ENCODE data around the gene CYCS. TPM values are rescaled to one million over a fixed set of nuclear protein-coding genes. Genes with fewer than 3 reads are reported as not detected.

CYCS gene
- total RNA-seq, 2 experiments from 2014 or later = 126 to 131 TPM

- Histone ChIP-seq H3K27me3 (ENCODE audit: control insufficient read depth in 1 of 2, insufficient read depth in 2 of 2, low read length in 2 of 2) (no peaks in the 10 kb centered on the region), H3K4me3 (ENCODE audit: low read length) (no peak overlapping the region), H3K27ac (ENCODE audit: low read depth in 1 of 2, low read length in 2 of 2) (no peak overlapping the region), H3K4me1 (ENCODE audit: insufficient read depth, low read length) (peaks cover 3% of the 10 kb centered on the region), H3K36me3 (ENCODE audit: insufficient read depth, low read length) (no peaks in the 10 kb centered on the region), H3K9me3 (ENCODE audit: control insufficient read depth in 1 of 2, insufficient read depth in 1 of 2, low read length in 2 of 2) (no peaks in the 10 kb centered on the region)
- ATAC-seq (ENCODE audit: poor library complexity) = no peak
- no peak overlapping the region for H3K27ac Mint-ChIP-seq
- no peaks in the 10 kb centered on the region for H3K4me1 Mint-ChIP-seq (ENCODE audit: low read depth)
- TF ChIP-seq, protein P1, sequence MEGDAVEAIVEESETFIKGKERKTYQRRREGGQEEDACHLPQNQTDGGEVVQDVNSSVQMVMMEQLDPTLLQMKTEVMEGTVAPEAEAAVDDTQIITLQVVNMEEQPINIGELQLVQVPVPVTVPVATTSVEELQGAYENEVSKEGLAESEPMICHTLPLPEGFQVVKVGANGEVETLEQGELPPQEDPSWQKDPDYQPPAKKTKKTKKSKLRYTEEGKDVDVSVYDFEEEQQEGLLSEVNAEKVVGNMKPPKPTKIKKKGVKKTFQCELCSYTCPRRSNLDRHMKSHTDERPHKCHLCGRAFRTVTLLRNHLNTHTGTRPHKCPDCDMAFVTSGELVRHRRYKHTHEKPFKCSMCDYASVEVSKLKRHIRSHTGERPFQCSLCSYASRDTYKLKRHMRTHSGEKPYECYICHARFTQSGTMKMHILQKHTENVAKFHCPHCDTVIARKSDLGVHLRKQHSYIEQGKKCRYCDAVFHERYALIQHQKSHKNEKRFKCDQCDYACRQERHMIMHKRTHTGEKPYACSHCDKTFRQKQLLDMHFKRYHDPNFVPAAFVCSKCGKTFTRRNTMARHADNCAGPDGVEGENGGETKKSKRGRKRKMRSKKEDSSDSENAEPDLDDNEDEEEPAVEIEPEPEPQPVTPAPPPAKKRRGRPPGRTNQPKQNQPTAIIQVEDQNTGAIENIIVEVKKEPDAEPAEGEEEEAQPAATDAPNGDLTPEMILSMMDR (IDR thresholded peaks at IDR 0.05) = no peak
- no peak overlapping the region for H3K4me3 Mint-ChIP-seq
- H3K27me3 Mint-ChIP-seq = peaks cover 5% of the 10 kb centered on the region
- CTCF ChIA-PET = interaction anchor here (0.8 to 1.5 kb wide), 3 partner anchors 20 to 261 kb away, joined by 3 to 5 read pairs (median 4); no protein-coding TSS in a partner anchor
- H3K9me3 Mint-ChIP-seq = no peaks in the 10 kb centered on the region
- DNase-seq = no peak
- H3K36me3 Mint-ChIP-seq (ENCODE audit: low read depth) = no peaks in the 10 kb centered on the region
- POLR2A ChIA-PET = interaction anchor here (0.7 kb wide), 1 partner anchor 190 kb away, joined by 3 read pairs; no protein-coding TSS in a partner anchor
- intact Hi-C loops (cut with DNase I, micrococcal nuclease) = loop anchor here in 1 of 2 experiments (10.0 kb wide), 1 partner anchor 159 kb away; no protein-coding TSS in a partner anchor
Observed at GRCh38 chr7:25073451-25073850, 51.6 kb downstream of the CYCS start.

Other genes starting within 250 kb of the CYCS start
- 10 to 100 TPM; 25.4 to 25.9 TPM for gene OSBPL3, start 145.1 kb downstream of the CYCS start, total RNA-seq
- not detected for gene NPVF, start 103.2 kb upstream of the CYCS start, total RNA-seq